Measurements from ENCODE around the gene SLC4A4. TPM values are rescaled to one million over a fixed set of nuclear protein-coding genes. Genes with fewer than 3 reads are reported as not detected.

The SLC4A4 gene
- total and polyA plus RNA-seq, 2 of the 8 experiments (the other 6 are each of a cell fraction or from before 2014, with no cell fraction given) = 0.67 to 2.8 TPM

- TF ChIP-seq CBX8 (IDR thresholded peaks at IDR 0.05; ENCODE audit: borderline replicate concordance, low read depth, low read length) (no peak), GABPA (IDR thresholded peaks at IDR 0.05; ENCODE audit: borderline replicate concordance, insufficient read depth, low read length) (no peak)
These were observed 57.6 kb downstream of the SLC4A4 start (continued) for GRCh38 chr4:71396382-71396781.

Data from H1 (cell line).